H1 (cell line): ENCODE results near the gene SHC1. TPM values are rescaled to one million over a fixed set of nuclear protein-coding genes. Genes with fewer than 3 reads are reported as not detected.

Experiments
- BRCA1 ChIP-seq: IDR thresholded peaks from 2 replicates; pipeline ENCODE4 v1.6.1; 2012; ENCODE audit warnings: low read depth, low read length, improper control_type of control experiment
- CHD7 ChIP-seq: fragments of 300-600 bp; sonication (generic); IDR thresholded peaks from 2 replicates; pipeline ENCODE4 v1.7.1; 2012; ENCODE audit warnings: low read length, moderate library complexity, mild to moderate bottlenecking, inconsistent platforms; ENCODE audit not compliant: insufficient replicate concordance
- CTCF ChIP-seq, 3 experiments: IDR thresholded peaks; 1 replicate in 2 of 3; 2 replicates in 1 of 3; pipeline versions ENCODE4 v1.5.1 to v1.6.1; 2011; ENCODE audit warnings: low read length in 3 of 3, mild to moderate bottlenecking in 3 of 3, inconsistent platforms in 2 of 3, low read depth in 1 of 3, moderate library complexity in 1 of 3; ENCODE audit not compliant: insufficient read depth in 1 of 3; ENCODE audit errors: control extremely low read depth in 1 of 3
- KDM4A ChIP-seq: IDR thresholded peaks from one replicate; pipeline ENCODE4 v1.7.1; 2012; ENCODE audit warnings: low read depth, mild to moderate bottlenecking, moderate library complexity, low read length, inconsistent platforms; ENCODE audit not compliant: severe bottlenecking
- PHF8 ChIP-seq: fragments of 200-600 bp; sonication (generic); conservative IDR thresholded peaks from 2 replicates; pipeline ENCODE4 v1.7.1; 2012; ENCODE audit warnings: low read depth, mild to moderate bottlenecking, inconsistent platforms, low read length, moderate library complexity
- RBBP5 ChIP-seq: IDR thresholded peaks from 2 replicates; pipeline ENCODE4 v1.7.1; 2012; ENCODE audit warnings: low read depth, mild to moderate bottlenecking, inconsistent platforms, low read length, moderate library complexity, borderline replicate concordance
- RFX5 ChIP-seq: IDR thresholded peaks from 2 replicates; pipeline ENCODE4 v1.6.1; 2011; ENCODE audit warnings: low read depth, low read length, improper control_type of control experiment, borderline replicate concordance
- SIX5 ChIP-seq: IDR thresholded peaks from 2 replicates; pipeline ENCODE4 v1.6.1; 2011; ENCODE audit warnings: mild to moderate bottlenecking, low read depth, low read length
- TAF7 ChIP-seq: optimal IDR thresholded peaks from 2 replicates; pipeline ENCODE3; 2011; ENCODE audit warnings: low read depth, mild to moderate bottlenecking, inconsistent platforms, low read length, moderate library complexity, borderline replicate concordance
- polyA plus RNA-seq, 7 experiments: library from polyadenylated mRNA; depleted of rRNA in 3 of 7; stranded (reverse) in 5 of 7; unstranded in 2 of 7; fragments of >200 nt in 5 of 7; fragments of 200-250 nt in 2 of 7; gene quantifications; 1 replicate in 5 of 7; 2 replicates in 1 of 7; 4 replicates in 1 of 7; pipeline versions ENCODE4 v1.2.1 to v1.2.3, GENCODE V29; 2011 to 2013; ENCODE audit warnings: missing spikeins in 2 of 7, mixed read lengths in 2 of 7
- total RNA-seq: library from RNA; stranded (reverse); fragmentation: NEBNext Ultra II Directional; extraction: Animal tissue kit (Norgen Biotek cat#: 25700); gene quantifications from 2 replicates; pipeline ENCODE4 v1.2.1, GENCODE V29; 2021

Gene SHC1
- total and polyA plus RNA-seq, 2 of the 8 experiments (the other 6 are each of a cell fraction or from before 2014, with no cell fraction given), result 177 to 212 TPM

GRCh38 chr1:154948079-154948478 is 22.5 kb downstream of the SHC1 start (continued):
- TF ChIP-seq CHD7 (no peak), KDM4A (no peak), SIX5 (no peak), BRCA1 (no peak), RBBP5 (no peak), PHF8 (no peak), CTCF (IDR thresholded peaks at IDR 0.05; ENCODE audit: control extremely low read depth in 1 of 3, insufficient read depth in 1 of 3, low read depth in 1 of 3, low read length in 3 of 3) (no peak), TAF7 (no peak), RFX5 (no peak)
